ENCODE results near the gene TRPM5.
A peak's percentile ranks its signal among the peaks of the same experiment; 100 is the strongest.

Gene TRPM5

DNA sequence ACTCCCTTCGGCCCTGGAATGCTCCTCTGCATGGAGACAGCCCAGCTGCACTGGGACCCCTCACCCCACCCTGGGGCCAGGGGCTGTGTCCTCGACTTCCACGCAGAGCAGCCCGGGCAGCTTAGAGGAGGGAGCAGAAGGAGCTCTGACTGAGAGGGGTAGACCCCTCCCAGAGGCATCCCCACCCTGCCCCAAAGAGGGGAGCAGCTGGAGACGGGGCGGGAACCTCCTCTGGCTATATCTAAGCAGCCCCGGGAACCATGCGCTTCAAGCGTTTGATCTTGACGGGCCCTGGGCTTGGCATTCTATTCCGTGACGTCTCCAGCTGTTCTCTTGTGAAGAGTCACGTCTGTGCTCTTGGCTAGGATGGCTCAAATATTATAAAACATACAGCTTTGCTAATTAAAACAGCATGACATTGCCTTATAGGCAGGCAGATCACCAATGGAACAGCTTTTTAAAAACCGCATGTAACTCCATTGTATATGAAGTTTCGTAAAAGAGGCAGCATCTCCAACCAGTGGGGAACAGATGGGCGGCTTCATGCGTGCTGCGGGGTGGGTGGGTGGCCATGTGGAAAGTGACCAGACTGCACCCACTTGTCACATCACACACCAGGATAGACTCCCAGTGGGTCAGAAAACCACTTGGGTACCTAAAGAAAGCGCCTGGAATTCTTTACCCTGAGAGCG is 8.2 kb upstream of the TRPM5 start:
- no peak for DNase-seq (ENCODE audit: low spot score)

DNA sequence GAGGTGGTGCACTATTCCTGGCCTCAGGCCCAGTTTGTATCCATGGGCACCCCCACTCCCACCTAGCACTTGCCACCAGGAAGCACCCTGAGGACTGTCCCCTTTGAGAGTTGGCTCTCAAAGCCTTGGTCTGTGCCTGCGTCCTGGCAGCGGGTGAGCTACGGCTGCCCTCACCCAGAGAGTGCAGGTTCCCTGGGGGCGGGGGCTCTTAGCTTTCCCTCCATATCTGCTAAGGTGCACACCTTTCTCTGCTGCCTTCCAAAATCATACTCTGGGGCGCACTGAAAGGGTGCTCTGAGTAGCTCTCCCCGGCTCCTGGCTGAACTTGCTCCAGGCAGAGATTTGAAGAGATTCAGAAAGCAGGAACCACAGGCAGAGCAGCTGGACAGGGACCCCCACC is 7.6 kb upstream of the TRPM5 start:
- DNase-seq (ENCODE audit: low spot score), result no peak

GRCh38 chr11:2451336-2451735 is 7.0 kb upstream of the TRPM5 start:
- DNase-seq (ENCODE audit: low spot score), result no peak

DNA sequence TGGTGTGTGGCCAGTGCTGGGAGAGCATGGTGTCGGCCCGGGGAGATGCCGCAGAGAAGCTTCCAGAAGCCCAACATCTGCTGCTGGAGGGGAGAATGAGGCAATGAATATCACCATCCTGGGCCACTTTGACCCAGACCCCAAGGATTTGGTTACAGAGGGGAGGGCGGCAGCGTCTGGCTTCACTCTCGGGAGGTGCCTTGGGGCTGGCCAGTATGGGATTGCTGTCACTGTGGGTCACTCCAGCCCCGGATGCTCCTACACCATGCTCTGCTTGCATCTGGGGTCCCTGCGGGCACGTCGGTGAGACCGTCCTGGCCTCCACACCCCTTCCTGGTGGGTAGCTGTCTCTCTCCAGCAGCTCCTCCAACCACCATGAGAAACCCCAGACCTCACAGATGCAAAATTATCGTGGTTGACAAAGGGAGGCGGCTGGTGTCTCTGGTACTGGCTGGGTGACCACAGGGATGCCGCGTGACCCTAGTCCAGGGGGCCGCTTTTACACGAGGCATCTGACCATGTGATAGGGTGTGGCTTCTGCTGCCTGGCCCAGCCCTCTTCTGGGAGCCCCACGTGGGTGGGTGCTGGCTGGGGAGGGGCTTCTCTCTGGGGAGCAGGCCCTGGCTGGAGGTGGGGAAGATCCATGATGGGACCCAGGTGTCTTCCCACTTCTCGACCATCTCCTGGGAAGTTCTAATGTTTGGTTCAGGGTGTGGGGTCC is 6.2 kb upstream of the TRPM5 start:
- no peak for DNase-seq (ENCODE audit: low spot score)

DNA sequence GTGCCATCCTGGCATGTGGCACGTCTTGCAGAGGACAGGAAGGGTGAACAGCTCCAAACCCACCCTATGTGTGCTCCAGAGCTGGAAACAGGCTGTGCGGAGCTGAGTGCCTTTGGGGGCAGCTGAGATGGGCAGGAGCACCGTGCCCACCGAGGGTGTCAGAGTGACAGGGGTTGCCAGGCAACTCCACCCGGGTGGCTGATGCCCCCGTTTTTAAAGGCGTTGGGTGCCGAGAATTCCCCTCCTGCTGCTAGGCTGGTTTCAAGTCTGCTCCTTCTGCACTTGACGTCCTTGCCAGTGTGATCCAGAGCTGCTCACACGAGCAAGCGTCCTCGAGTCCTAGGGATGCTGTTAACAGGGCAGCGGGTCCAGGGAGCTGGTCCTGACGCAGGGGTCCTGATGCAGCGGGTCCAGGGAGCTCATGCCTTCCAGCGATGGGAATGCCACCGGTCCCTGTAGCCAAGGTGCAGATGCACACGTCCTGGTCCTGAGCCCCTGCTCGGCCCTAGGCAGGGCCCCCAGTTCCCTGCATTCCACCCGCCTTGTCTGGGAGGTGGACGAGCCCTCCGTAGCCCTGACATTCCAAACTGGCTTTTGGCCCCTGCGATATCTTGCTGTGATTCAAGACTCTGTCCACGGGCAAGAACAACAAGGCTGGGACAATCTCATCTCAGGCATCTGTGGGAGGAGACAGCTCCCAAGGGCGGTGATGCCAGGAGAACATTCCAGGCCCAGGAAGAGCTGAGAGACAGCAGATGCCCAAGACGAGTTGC is 5.4 kb upstream of the TRPM5 start:
- DNase-seq (ENCODE audit: low spot score), result no peak

DNA sequence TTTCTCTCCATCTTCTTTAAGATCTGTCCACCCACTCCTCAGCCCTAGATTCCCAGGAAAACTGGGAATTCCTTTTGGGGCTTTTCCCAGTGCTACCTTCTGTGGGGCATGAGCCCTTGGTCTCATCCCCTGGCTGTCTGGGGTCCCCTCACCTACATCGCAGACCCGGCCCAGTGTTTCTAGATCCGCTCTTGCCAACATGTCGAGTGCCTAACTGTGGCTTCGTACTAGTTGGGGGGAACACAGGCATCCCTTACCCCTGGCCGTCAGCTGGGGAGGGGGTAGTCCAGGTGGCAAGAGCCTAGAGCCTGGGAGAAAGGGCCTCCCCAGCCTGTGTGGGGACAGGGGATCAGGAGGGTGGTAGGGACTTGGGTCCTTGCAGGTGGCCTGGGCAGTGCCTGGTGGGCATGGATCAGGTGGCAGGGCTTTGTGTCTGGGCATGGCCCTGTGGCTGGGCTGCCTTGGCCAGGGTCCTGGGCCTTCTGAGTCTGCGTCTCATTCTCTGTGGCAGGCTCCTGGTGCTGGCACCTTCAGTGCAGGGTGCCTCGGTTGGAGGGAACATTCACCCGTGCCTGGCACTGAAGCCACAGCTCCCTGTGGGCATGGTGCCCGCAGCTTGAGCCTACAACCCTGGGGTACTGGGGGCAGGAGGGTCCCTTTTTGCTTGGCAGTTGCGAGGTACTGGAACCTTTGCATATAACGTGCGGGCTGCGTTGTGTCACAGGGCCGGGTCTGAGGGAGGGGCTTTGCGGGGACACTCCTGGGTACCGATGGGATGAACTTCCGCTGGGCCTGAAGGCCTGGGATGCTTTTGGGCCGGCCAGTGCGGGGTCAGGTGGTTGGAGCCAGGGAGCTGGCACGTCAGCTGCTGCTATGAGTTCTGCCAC is 4.6 kb upstream of the TRPM5 start:
- no peak for DNase-seq (ENCODE audit: low spot score)

DNA sequence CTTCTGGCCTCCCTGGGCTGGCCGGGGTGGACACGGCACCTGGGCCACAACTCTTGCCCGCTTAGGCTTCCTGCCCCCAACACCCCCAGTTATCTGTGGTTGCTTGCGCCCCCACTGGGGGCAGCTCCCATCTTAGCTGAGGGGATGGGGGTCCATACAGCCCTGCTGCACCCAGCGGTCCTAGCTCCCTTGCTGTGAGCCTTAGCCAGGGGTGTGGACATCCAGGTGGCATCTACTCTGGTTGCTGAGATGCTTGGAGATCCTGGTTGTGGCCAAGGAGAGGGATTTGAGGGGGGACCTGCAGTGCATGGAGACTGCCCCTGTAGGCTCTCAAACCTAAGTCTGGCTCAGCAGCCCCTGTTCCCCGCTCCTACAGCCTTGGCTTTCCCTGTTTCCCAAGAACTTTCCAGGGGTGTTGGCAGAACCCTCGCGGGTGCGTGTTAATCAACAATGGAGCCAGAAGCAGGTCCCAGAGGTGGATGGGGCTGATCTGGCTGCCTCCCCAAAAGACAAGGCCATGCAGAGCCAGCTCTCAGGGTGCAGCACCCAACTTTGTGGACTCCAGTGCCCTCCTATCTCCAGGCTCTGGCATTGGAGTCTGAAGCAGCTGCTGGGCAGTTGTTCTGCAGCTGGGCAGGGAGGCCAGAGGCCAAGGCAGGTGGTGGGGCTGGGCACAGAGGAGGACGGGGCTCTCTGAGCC is 3.8 kb upstream of the TRPM5 start:
- DNase-seq (ENCODE audit: low spot score), result no peak

DNA sequence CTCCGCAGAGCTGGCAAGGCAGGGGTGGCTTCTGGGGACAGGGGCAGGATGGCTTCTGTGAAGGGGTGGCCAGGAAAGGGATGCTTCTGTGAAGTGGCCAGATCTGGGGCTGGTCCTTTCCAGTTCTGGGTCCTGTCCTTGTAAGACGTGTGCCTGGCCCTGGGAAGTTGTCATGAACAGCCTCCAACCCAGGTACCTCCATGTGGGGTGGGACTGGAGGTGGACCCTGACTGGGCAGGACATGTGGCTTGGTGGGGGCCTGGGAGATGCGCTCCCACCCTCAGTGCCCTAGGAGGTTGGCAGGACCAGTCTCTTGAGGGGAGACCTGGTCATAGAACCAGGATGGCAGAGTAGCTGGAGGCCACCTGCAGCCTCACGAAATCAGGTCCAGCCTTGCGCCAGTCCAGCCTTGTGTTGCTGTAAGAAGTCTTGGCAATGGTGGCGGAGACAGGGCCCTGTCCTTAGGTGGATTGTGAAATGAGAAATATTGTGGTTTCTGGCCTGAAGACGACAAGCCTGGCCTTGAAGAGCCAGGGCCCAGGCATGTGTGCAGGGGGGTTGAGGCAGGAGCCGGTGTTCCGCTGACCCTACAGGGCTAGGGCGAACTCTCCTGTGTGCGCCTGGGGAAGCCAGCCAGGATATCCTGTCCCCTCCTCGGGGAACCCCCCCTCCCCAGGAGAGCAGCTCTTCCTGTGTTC is 3.1 kb upstream of the TRPM5 start:
- DNase-seq (ENCODE audit: low spot score), result no peak

DNA sequence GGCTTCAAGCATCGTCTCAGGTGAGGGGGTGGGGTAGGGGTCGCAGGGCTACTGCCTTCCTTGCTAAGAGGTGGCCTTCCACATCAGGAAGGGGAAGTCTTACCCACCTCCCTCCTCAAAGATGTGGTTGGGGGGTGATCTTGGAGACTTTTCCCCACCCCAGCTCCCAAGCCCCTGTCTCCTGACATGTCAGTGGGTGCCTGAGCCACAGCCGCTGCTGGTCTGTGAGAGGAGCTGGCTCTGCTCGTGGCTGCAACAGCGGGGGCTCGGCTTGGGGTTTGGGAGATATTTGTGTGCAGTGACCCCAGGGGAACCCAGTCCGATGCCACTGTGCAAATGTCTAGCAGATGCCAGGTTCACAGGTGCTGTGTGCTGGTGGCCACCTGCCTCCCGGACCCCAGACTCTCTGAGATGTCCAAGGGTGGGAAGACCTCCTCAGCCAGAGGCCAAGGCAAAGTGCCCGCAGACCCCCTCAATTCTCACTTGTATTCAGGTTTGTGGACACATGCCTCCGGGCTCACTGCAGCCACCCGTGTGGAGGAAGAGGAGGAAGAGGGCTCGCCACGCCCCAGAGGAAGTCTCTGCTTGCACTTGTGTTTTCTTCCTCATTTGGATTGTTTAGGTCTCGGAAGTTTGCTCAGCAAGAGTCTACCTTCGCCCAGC is 2.4 kb upstream of the TRPM5 start:
- peak; percentile 55 for DNase-seq (ENCODE audit: low spot score)

DNA sequence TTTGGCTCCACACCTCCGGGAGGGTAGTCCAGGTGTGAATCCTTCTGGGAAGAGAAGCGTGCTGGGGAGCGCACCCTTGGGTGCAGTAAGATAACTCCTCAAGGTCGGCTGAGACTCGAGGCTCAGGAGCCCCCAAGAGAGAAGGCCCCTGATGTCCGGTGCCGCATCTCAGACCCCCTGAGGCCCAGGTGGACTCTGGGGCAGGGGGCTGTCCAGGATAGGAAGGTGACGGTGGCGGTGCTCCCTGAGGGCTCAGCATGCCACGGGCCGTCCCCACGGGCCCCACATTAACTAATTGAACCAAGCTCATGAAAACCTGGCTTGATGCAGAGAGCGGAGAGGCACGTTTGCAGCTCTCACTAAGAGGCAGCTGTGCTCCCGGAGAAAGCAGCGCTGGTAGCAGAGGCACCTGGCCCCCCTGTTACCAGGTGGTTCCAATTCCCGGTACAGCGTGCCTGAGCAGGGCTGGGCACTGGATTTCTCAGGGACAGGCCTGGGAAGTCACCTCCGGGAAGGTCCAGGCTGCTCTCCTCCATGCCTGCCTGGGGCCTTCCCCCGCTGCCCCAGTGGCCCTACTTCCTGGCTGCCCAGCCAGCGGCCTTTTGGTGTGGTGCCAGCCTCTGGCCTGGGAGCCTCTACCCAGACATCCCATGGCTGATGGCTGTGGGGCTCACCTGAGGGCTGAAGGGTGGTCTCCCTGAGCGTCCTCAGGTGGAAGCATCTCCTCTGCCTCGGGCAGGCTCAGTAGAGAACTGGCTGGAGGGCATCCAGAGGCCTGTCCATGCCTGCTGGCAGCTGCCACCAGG is 1.6 kb upstream of the TRPM5 start:
- DNase-seq (ENCODE audit: low spot score), result no peak

DNA sequence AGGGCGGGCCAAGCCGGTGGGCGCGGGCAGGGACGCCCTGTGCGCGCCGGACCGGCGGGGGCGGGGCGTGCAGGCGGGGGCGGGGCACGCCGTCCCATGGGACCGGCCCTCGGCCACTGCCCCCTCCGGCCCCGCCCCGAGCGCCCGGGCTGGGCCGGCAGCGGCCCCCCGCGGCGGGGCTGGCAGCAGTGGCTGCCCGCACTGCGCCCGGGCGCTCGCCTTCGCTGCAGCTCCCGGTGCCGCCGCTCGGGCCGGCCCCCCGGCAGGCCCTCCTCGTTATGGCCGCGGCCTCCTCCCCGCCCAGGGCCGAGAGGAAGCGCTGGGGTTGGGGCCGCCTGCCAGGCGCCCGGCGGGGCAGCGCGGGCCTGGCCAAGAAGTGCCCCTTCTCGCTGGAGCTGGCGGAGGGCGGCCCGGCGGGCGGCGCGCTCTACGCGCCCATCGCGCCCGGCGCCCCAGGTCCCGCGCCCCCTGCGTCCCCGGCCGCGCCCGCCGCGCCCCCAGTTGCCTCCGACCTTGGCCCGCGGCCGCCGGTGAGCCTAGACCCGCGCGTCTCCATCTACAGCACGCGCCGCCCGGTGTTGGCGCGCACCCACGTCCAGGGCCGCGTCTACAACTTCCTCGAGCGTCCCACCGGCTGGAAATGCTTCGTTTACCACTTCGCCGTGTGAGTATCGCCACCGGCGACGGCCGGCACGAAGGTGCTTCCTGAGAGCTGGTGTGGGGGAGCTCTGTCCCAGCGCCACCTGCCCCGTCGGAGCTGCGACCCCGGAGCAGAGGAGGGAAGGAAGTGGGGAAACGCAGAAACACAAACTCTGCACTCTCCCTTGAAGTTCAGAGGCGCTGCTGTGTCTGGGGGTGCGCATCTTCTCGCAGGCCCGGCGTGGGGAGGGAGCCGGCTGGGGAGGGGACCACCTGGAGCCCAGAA is 769 bp upstream of the TRPM5 start, which contains the start of gene KCNQ1:
KCNQ1 (plus strand) TSS at position 188 of the 925 bp plus-strand sequence; CDS start at position 279, 91 bp downstream.
- DNase-seq (ENCODE audit: low spot score), result no peak

- DNase-seq (ENCODE audit: low spot score), result no peak
Observed at GRCh38 chr11:2443406-2443805, 908 bp downstream of the TRPM5 start.

- no peak for DNase-seq (ENCODE audit: low spot score)
Observed at GRCh38 chr11:2442589-2442988, 1.7 kb downstream of the TRPM5 start.

DNA sequence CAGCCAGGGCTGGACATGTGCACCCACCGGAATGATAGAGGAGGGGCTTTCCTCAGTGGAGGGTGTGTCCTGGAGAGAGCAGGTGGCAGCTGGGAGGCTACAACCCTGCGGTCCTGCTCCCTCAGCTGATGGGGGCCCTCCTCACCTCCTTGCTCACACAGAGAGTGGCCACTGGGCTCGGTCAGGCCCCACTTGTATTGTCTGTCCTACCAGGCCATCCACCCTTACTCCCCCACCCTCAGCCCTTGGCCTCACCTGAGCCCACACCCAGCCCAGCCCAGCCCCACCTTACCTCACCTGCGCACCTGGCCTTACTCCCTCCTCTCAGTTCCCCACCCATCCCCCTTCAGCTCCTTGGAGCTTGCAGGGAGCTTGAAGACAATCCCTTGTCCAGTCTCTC is 3.1 kb downstream of the TRPM5 start:
- no peak for DNase-seq (ENCODE audit: low spot score)

GRCh38 chr11:2440646-2441045 is 3.7 kb downstream of the TRPM5 start:
- no peak for DNase-seq (ENCODE audit: low spot score)

DNA sequence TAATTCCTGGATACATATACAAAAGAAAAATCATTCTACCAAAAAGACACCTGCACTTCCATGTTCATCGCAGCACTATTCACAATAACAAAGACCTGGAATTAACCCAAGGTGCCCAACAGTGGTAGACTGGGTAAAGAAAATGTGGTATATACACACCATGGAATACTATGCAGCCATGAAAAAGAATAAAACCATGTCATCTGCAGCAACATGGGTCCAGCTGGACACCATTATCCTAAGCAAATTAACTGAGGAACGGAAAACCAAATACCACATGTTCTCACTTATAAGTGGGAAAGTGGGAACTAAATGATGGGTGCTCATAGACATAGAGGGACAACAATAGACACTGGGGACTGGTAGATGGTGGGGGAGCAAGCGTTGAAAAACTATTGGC is 4.5 kb downstream of the TRPM5 start:
- DNase-seq (ENCODE audit: low spot score), result no peak

DNA sequence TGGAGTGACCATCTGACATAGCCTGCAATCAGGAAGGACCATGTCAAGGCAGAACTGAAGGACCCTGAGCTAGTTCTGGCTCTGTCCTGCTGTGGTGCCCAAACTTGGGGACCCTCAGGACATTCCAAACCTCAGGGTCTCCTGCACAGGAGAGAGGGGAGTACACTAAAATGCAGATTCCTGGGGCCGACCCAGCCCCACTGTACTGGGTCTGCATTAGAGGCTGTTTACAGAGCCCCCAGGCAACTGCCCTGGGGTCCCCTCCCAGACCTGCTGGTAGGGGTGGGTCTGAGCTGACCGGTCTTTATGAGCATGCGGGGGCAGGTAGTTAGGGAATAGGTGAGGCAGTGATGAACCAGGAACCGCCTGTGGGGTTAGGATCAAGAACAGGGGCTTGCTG is 6.8 kb downstream of the TRPM5 start:
- DNase-seq (ENCODE audit: low spot score), result no peak

GRCh38 chr11:2436521-2437031 is 7.7 kb downstream of the TRPM5 start:
- DNase-seq (ENCODE audit: low spot score), result no peak

Measured in NAMALWA (cell line).